SU-DHL-6 (cell line): ENCODE measurements around the gene ATP11C.

Experiments
- H2AFZ ChIP-seq: fragments of 200-600 bp; sonication (generic); 2 replicates; pipeline ENCODE4 v1.6.1; 2014; ENCODE audit warnings: low read depth, mild to moderate bottlenecking, moderate library complexity, mixed read lengths, antibody characterized with exemption, low read length; ENCODE audit not compliant: severe bottlenecking
- H3F3A ChIP-seq: fragments of 200-600 bp; shearing (Covaris generic); 2 replicates; pipeline ENCODE4 v1.6.0; 2016; ENCODE audit warnings: antibody characterized with exemption, mild to moderate bottlenecking; ENCODE audit not compliant: insufficient read depth
- H3K27ac ChIP-seq: fragments of 200-600 bp; sonication (generic); 2 replicates; pipeline ENCODE4 v1.5.1; 2016; ENCODE audit warnings: low read depth, mild to moderate bottlenecking, low read length, moderate library complexity, mixed read lengths
- H3K27me3 ChIP-seq: fragments of 200-600 bp; sonication (generic), shearing (Covaris generic); 2 replicates; pipeline ENCODE4 v1.6.0; 2014; ENCODE audit warnings: mild to moderate bottlenecking, low read length
- H3K36me3 ChIP-seq: fragments of 200-600 bp; sonication (generic); 2 replicates; pipeline ENCODE4 v1.6.1; 2014; ENCODE audit warnings: mild to moderate bottlenecking, low read length, mixed read lengths
- H3K4me2 ChIP-seq: fragments of 300-600, 200-600 bp; shearing (Covaris generic), sonication (generic); 2 replicates; pipeline ENCODE4 v1.6.0; 2014; ENCODE audit warnings: low read length, low read depth, mild to moderate bottlenecking; ENCODE audit not compliant: poor library complexity, severe bottlenecking
- H3K4me3 ChIP-seq: fragments of 200-600 bp; sonication (generic); 2 replicates; pipeline ENCODE4 v1.5.1; 2014; ENCODE audit warnings: antibody characterized with exemption, low read length, mild to moderate bottlenecking, mixed read lengths; ENCODE audit not compliant: insufficient read depth, poor library complexity, severe bottlenecking
- H3K79me2 ChIP-seq: fragments of 200-600 bp; sonication (generic); 2 replicates; pipeline ENCODE4 v1.6.1; 2014; ENCODE audit warnings: mild to moderate bottlenecking, low read length, moderate library complexity; ENCODE audit not compliant: insufficient read depth
- H3K9ac ChIP-seq: fragments of 200-600 bp; sonication (generic); 2 replicates; pipeline ENCODE4 v1.7.0; 2014; ENCODE audit warnings: mild to moderate bottlenecking, low read length
- H3K9me2 ChIP-seq: fragments of 200-600 bp; sonication (generic); replicated peaks from 2 replicates; pipeline ENCODE4 v1.6.1; 2014; ENCODE audit warnings: low read length; ENCODE audit not compliant: insufficient read depth
- H3K9me3 ChIP-seq: fragments of 200-600 bp; sonication (generic); 2 replicates; pipeline ENCODE4 v1.6.1; 2014; ENCODE audit warnings: low read length, mixed read lengths; ENCODE audit not compliant: insufficient read depth
- H4K20me1 ChIP-seq: fragments of 200-600 bp; sonication (generic); 2 replicates; pipeline ENCODE4 v1.6.1; 2014; ENCODE audit warnings: low read depth, mild to moderate bottlenecking, antibody characterized with exemption, low read length, moderate library complexity, mixed read lengths
- EZH2phosphoT487 ChIP-seq: fragments of 200-600 bp; sonication (generic), shearing (Covaris generic); conservative IDR thresholded peaks from 2 replicates; pipeline ENCODE4 v1.6.1; 2018; ENCODE audit warnings: mild to moderate bottlenecking, antibody characterized with exemption, low read length, moderate library complexity, mixed read lengths
- TF ChIP-seq, protein P1 (sequence below): fragments of 200-600 bp; sonication (generic); IDR thresholded peaks from one replicate; pipeline ENCODE4 v1.5.1; 2017; ENCODE audit warnings: antibody characterized with exemption, mild to moderate bottlenecking, low read length, moderate library complexity; ENCODE audit not compliant: insufficient read depth, poor library complexity, severe bottlenecking

ATP11C gene

GRCh38 chrX:139914421-139914820 lies 18.4 kb downstream of the ATP11C start:
- no peak overlapping the region for H3K4me2 ChIP-seq
- H3K36me3 ChIP-seq = no peaks in the 10 kb centered on the region
- no peak overlapping the region for H2AFZ ChIP-seq
- H3F3A ChIP-seq = no peaks in the 10 kb centered on the region
- no peaks in the 10 kb centered on the region for H3K9me2 ChIP-seq
- no peaks in the 10 kb centered on the region for H3K27me3 ChIP-seq
- H3K9me3 ChIP-seq = no peaks in the 10 kb centered on the region
- TF ChIP-seq EZH2phosphoT487 = no peak
- TF ChIP-seq, protein P1, sequence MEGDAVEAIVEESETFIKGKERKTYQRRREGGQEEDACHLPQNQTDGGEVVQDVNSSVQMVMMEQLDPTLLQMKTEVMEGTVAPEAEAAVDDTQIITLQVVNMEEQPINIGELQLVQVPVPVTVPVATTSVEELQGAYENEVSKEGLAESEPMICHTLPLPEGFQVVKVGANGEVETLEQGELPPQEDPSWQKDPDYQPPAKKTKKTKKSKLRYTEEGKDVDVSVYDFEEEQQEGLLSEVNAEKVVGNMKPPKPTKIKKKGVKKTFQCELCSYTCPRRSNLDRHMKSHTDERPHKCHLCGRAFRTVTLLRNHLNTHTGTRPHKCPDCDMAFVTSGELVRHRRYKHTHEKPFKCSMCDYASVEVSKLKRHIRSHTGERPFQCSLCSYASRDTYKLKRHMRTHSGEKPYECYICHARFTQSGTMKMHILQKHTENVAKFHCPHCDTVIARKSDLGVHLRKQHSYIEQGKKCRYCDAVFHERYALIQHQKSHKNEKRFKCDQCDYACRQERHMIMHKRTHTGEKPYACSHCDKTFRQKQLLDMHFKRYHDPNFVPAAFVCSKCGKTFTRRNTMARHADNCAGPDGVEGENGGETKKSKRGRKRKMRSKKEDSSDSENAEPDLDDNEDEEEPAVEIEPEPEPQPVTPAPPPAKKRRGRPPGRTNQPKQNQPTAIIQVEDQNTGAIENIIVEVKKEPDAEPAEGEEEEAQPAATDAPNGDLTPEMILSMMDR = no peak
- H3K9ac ChIP-seq = no peak overlapping the region
- no peak overlapping the region for H3K27ac ChIP-seq
- no peaks in the 10 kb centered on the region for H4K20me1 ChIP-seq
- no peak overlapping the region for H3K4me3 ChIP-seq
- H3K79me2 ChIP-seq = no peaks in the 10 kb centered on the region

- no peaks in the 10 kb centered on the region for H3K79me2 ChIP-seq
- TF ChIP-seq, protein P1 = no peak
- no peak for TF ChIP-seq EZH2phosphoT487
- H4K20me1 ChIP-seq = no peaks in the 10 kb centered on the region
- no peaks in the 10 kb centered on the region for H3K9me2 ChIP-seq
- H3K27ac ChIP-seq = no peak overlapping the region
- H3K4me2 ChIP-seq = no peak overlapping the region
- H3K4me3 ChIP-seq = no peak overlapping the region
- H3K36me3 ChIP-seq = no peaks in the 10 kb centered on the region
- H3F3A ChIP-seq = no peaks in the 10 kb centered on the region
- no peaks in the 10 kb centered on the region for H3K9me3 ChIP-seq
- no peaks in the 10 kb centered on the region for H3K27me3 ChIP-seq
- H2AFZ ChIP-seq = no peak overlapping the region
- H3K9ac ChIP-seq = no peak overlapping the region
These were observed 23.1 kb downstream of the ATP11C start for GRCh38 chrX:139909712-139910111.

DNA sequence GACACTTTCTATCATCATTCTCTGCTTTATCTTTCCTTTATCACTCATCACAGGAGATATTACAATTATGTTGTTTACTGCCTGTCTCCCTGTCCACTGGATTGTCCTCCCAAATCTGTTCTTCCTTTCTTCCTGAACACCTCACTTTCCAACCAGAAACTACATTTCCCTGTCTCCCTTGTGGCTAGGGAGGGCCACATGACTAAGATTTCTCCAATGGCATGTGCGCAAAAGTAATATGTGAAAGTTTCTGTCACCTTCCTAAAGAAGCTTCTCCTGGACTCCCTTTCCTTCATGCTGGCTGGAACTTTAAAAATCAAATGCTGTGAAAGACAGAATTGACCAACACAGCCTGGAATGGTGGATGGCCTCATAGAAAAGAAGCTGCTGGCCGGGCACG lies 25.8 kb downstream of the ATP11C start:
- Histone ChIP-seq H2AFZ (no peak overlapping the region), H3K27me3 (no peaks in the 10 kb centered on the region), H3K4me2 (no peak overlapping the region), H3K79me2 (no peaks in the 10 kb centered on the region; the same call in 1 of the 2 replicates), H3K36me3 (no peaks in the 10 kb centered on the region), H3F3A (no peaks in the 10 kb centered on the region), H3K9me2 (no peaks in the 10 kb centered on the region), H4K20me1 (no peaks in the 10 kb centered on the region), H3K9ac (no peak overlapping the region), H3K9me3 (no peaks in the 10 kb centered on the region), H3K27ac (no peak overlapping the region), H3K4me3 (no peak overlapping the region)
- TF ChIP-seq, protein P1 = no peak
- no peak for TF ChIP-seq EZH2phosphoT487
